GM23338 (cell line): ENCODE data around the gene ZNF438. TPM values are rescaled to one million over a fixed set of nuclear protein-coding genes. Genes with fewer than 3 reads are reported as not detected.

Source experiments
- ATAC-seq: fragments of 200-7000 bp; cut with Tn5 transposase; 3 replicates; pipeline ENCODE4 v1.9.1; 2020
- DNase-seq: peaks from one replicate; pipeline ENCODE4 v3.0.0-alpha.2; 2015; ENCODE audit warnings: low spot score
- H2AFZ ChIP-seq: fragments of 200-600 bp; sonication (generic); 2 replicates; pipeline ENCODE4 v1.8.0; 2016; ENCODE audit warnings: antibody characterized with exemption, mild to moderate bottlenecking, moderate library complexity
- H3F3A ChIP-seq: fragments of 200-600 bp; sonication (generic); replicated peaks from 2 replicates; pipeline ENCODE4 v1.8.0; 2017; ENCODE audit warnings: antibody characterized with exemption, mixed run types, low read depth
- H3K27ac ChIP-seq: fragments of 200-600 bp; sonication (generic); 2 replicates; pipeline ENCODE4 v1.6.1; 2016; ENCODE audit warnings: low read depth
- H3K27me3 ChIP-seq: fragments of 200-600 bp; sonication (generic); 2 replicates; pipeline ENCODE4 v1.8.0; 2016; ENCODE audit warnings: mild to moderate bottlenecking, mixed run types, moderate library complexity; ENCODE audit not compliant: insufficient read depth
- H3K36me3 ChIP-seq: fragments of 200-600 bp; sonication (generic); 2 replicates; pipeline ENCODE4 v1.8.0; 2016; ENCODE audit warnings: mild to moderate bottlenecking; ENCODE audit not compliant: insufficient read depth
- H3K4me1 ChIP-seq: fragments of 200-600 bp; sonication (generic); 2 replicates; pipeline ENCODE4 v1.8.0; 2016; ENCODE audit warnings: mild to moderate bottlenecking, moderate library complexity; ENCODE audit not compliant: insufficient read depth
- H3K4me2 ChIP-seq: fragments of 200-600 bp; sonication (generic); 2 replicates; pipeline ENCODE4 v1.7.1; 2017; ENCODE audit warnings: mixed run types
- H3K4me3 ChIP-seq: fragments of 200-600 bp; sonication (generic); 2 replicates; pipeline ENCODE4 v1.6.1; 2016; ENCODE audit warnings: mixed run types
- H3K79me2 ChIP-seq: fragments of 200-600 bp; sonication (generic); replicated peaks from 2 replicates; pipeline ENCODE4 v1.8.0; 2017; ENCODE audit warnings: mild to moderate bottlenecking; ENCODE audit not compliant: insufficient read depth
- H3K9me2 ChIP-seq: fragments of 200-600 bp; sonication (generic); 2 replicates; pipeline ENCODE4 v1.8.0; 2017; ENCODE audit not compliant: insufficient read depth
- H4K20me1 ChIP-seq: fragments of 200-600 bp; sonication (generic); replicated peaks from 2 replicates; pipeline ENCODE4 v1.8.0; 2017; ENCODE audit warnings: mild to moderate bottlenecking; ENCODE audit not compliant: insufficient read depth
- H3K27ac Mint-ChIP-seq: 2 replicates; pipeline ENCODE4 v1.8.0; 2020; ENCODE audit warnings: inconsistent platforms, mild to moderate bottlenecking, moderate library complexity, mixed read lengths
- H3K27me3 Mint-ChIP-seq: 3 replicates; pipeline ENCODE4 v1.8.0; 2022; ENCODE audit warnings: low read depth, mild to moderate bottlenecking, moderate library complexity, mixed read lengths, inconsistent platforms; ENCODE audit not compliant: insufficient read depth, poor library complexity
- H3K36me3 Mint-ChIP-seq: 3 replicates; pipeline ENCODE4 v1.8.0; 2021; ENCODE audit warnings: low read depth, mild to moderate bottlenecking, inconsistent platforms, moderate library complexity, mixed read lengths
- H3K4me1 Mint-ChIP-seq: 3 replicates; pipeline ENCODE4 v1.8.0; 2020; ENCODE audit warnings: mild to moderate bottlenecking, inconsistent platforms, mixed read lengths
- H3K4me3 Mint-ChIP-seq: 3 replicates; pipeline ENCODE4 v1.8.0; 2021; ENCODE audit warnings: moderate library complexity, mild to moderate bottlenecking, inconsistent platforms, mixed read lengths
- H3K9me3 Mint-ChIP-seq: 3 replicates; pipeline ENCODE4 v1.8.0; 2020; ENCODE audit warnings: moderate library complexity, mild to moderate bottlenecking, inconsistent platforms, mixed read lengths
- CREB1 ChIP-seq: fragments of 250-450 bp; sonication (Bioruptor Pico); IDR thresholded peaks from 2 replicates; pipeline ENCODE4 v1.5.0; 2020; ENCODE audit warnings: low read depth, mild to moderate bottlenecking, moderate library complexity
- CTCF ChIP-seq, 2 experiments: fragments of 200-600 bp in 1 of 2; sonication (generic) in 1 of 2; conservative IDR thresholded peaks; 2 replicates each; pipeline versions ENCODE4 v1.5.1 to v1.6.1; 2016 to 2017; ENCODE audit warnings: antibody characterized with exemption in 2 of 2, low read depth in 2 of 2, mild to moderate bottlenecking in 2 of 2, moderate library complexity in 1 of 2
- ETS1 ChIP-seq: IDR thresholded peaks from 2 replicates; pipeline ENCODE4 v1.6.1; 2016; ENCODE audit warnings: antibody characterized with exemption
- EZH2 ChIP-seq: fragments of 200-600 bp; sonication (generic); IDR thresholded peaks from one replicate; pipeline ENCODE4 v1.8.0; 2017; ENCODE audit warnings: antibody characterized with exemption, mild to moderate bottlenecking, low read depth; ENCODE audit not compliant: unreplicated experiment
- EZH2phosphoT487 ChIP-seq: fragments of 200-600 bp; sonication (generic); IDR thresholded peaks from one replicate; pipeline ENCODE4 v1.8.1; 2018; ENCODE audit warnings: antibody characterized with exemption; ENCODE audit not compliant: unreplicated experiment
- JUNB ChIP-seq: IDR thresholded peaks from one replicate; pipeline ENCODE4 v1.6.1; 2016; ENCODE audit warnings: antibody characterized with exemption; ENCODE audit not compliant: unreplicated experiment
- NANOG ChIP-seq: IDR thresholded peaks from 2 replicates; pipeline ENCODE4 v1.6.1; 2016; ENCODE audit warnings: antibody characterized with exemption, borderline replicate concordance
- POLR2AphosphoS5 ChIP-seq: IDR thresholded peaks from 2 replicates; pipeline ENCODE4 v1.6.1; 2016; ENCODE audit warnings: antibody characterized with exemption, low read depth
- STAT1 ChIP-seq: IDR thresholded peaks from one replicate; pipeline ENCODE4 v1.6.1; 2016; ENCODE audit warnings: antibody characterized with exemption; ENCODE audit not compliant: unreplicated experiment
- ZNF114 ChIP-seq: fragments of 250-450 bp; sonication (Bioruptor Pico); IDR thresholded peaks from 2 replicates; pipeline ENCODE4 v1.5.0; 2020; ENCODE audit warnings: mild to moderate bottlenecking, moderate library complexity
- ZNF331 ChIP-seq: fragments of 250-450 bp; sonication (Bioruptor Pico); IDR thresholded peaks from 2 replicates; pipeline ENCODE4 v1.5.0; 2020; ENCODE audit warnings: low read depth, mild to moderate bottlenecking, moderate library complexity
- polyA plus RNA-seq: library from polyadenylated mRNA; unstranded; fragments of >200 nt; fragmentation: Nextera tagmentation; extraction: Ambion mirVana; gene quantifications from 2 replicates; pipeline ENCODE4 v1.2.1, GENCODE V29; 2016
- total RNA-seq: library from RNA; depleted of rRNA; stranded (reverse); fragments of >200 nt; shearing (Covaris generic); gene quantifications from 2 replicates; pipeline ENCODE4 v1.2.3, GENCODE V29; 2014
- TF ChIP-seq, protein P1 (sequence below): IDR thresholded peaks from one replicate; pipeline ENCODE4 v1.6.1; 2018; ENCODE audit warnings: antibody characterized with exemption; ENCODE audit not compliant: unreplicated experiment

Gene ZNF438
- total and polyA plus RNA-seq, 2 experiments from 2014 or later = 0.91 to 0.94 TPM

DNA sequence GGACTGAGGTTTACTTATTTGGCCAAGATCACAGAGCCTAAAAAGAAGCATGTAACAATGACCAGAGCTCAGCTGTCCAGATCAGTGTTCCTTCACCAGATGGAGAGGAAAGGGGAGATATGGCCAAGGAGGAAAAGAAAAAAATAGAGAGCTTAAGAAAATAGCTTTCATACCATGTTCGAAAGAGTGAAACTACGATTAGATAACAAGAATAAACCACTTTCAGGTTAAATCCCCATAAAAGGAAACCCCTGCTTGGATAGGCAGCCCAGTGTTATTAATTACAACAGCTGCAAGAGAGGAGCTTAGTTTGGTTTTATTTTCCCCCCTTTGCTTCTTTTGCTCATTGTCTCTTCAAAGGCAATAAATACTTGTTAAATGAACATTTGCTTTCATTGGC, 160.8 kb downstream of the ZNF438 start:
- ATAC-seq (no peak), DNase-seq (no peak)
- H3K79me2 ChIP-seq = no peaks in the 10 kb centered on the region
- Mint-ChIP-seq H3K4me3 (no peak overlapping the region), H3K9me3 (no peaks in the 10 kb centered on the region), H3K36me3 (no peaks in the 10 kb centered on the region), H3K27ac (no peak overlapping the region), H3K27me3 (no peaks in the 10 kb centered on the region), H3K4me1 (peaks cover 7% of the 10 kb centered on the region; the same call in 2 of the 3 replicates)
- no peaks in the 10 kb centered on the region for H3K27me3 ChIP-seq
- TF ChIP-seq JUNB (no peak), ZNF114 (no peak), POLR2AphosphoS5 (no peak), EZH2phosphoT487 (no peak)
- TF ChIP-seq, protein P1, sequence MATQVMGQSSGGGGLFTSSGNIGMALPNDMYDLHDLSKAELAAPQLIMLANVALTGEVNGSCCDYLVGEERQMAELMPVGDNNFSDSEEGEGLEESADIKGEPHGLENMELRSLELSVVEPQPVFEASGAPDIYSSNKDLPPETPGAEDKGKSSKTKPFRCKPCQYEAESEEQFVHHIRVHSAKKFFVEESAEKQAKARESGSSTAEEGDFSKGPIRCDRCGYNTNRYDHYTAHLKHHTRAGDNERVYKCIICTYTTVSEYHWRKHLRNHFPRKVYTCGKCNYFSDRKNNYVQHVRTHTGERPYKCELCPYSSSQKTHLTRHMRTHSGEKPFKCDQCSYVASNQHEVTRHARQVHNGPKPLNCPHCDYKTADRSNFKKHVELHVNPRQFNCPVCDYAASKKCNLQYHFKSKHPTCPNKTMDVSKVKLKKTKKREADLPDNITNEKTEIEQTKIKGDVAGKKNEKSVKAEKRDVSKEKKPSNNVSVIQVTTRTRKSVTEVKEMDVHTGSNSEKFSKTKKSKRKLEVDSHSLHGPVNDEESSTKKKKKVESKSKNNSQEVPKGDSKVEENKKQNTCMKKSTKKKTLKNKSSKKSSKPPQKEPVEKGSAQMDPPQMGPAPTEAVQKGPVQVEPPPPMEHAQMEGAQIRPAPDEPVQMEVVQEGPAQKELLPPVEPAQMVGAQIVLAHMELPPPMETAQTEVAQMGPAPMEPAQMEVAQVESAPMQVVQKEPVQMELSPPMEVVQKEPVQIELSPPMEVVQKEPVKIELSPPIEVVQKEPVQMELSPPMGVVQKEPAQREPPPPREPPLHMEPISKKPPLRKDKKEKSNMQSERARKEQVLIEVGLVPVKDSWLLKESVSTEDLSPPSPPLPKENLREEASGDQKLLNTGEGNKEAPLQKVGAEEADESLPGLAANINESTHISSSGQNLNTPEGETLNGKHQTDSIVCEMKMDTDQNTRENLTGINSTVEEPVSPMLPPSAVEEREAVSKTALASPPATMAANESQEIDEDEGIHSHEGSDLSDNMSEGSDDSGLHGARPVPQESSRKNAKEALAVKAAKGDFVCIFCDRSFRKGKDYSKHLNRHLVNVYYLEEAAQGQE = no peak
- no peak overlapping the region for H3K4me2 ChIP-seq
- no peak overlapping the region for H3K27ac ChIP-seq
- no peaks in the 10 kb centered on the region for H3K9me2 ChIP-seq
- H3F3A ChIP-seq = no peaks in the 10 kb centered on the region
- H3K4me3 ChIP-seq = no peak overlapping the region
- H2AFZ ChIP-seq = no peak overlapping the region
- no peaks in the 10 kb centered on the region for H3K36me3 ChIP-seq
- peaks cover 4% of the 10 kb centered on the region; the same call in 1 of the 2 replicates for H3K4me1 ChIP-seq
- H4K20me1 ChIP-seq = no peaks in the 10 kb centered on the region

- no peak overlapping the region for H3K4me3 Mint-ChIP-seq
- no peak for TF ChIP-seq JUNB
- TF ChIP-seq ETS1 = no peak
- no peak for TF ChIP-seq STAT1
- no peak for TF ChIP-seq ZNF331 (CRISPR knock-in tag)
- TF ChIP-seq CTCF (conservative IDR thresholded peaks at IDR 0.05; ENCODE audit: low read depth in 2 of 2) = no peak
- no peak for TF ChIP-seq ZNF114
- TF ChIP-seq EZH2 = no peak
- no peak for TF ChIP-seq CREB1 (CRISPR knock-in tag)
- TF ChIP-seq, protein P1 = no peak
- no peak for TF ChIP-seq POLR2AphosphoS5
- no peak for TF ChIP-seq NANOG
- TF ChIP-seq EZH2phosphoT487 = no peak
These were observed 162.1 kb downstream of the ZNF438 start for GRCh38 chr10:30869566-30869965.

More at GRCh38 chr10:30869566-30869965, 162.1 kb downstream of the ZNF438 start:
- Mint-ChIP-seq H3K36me3 (no peaks in the 10 kb centered on the region), H3K27ac (no peak overlapping the region), H3K9me3 (no peaks in the 10 kb centered on the region), H3K4me1 (peaks cover 7% of the 10 kb centered on the region; the same call in 2 of the 3 replicates), H3K27me3 (no peaks in the 10 kb centered on the region)
- no peak overlapping the region for H2AFZ ChIP-seq
- H3K27me3 ChIP-seq = no peaks in the 10 kb centered on the region
- no peaks in the 10 kb centered on the region for H3K79me2 ChIP-seq
- H3K4me2 ChIP-seq = no peak overlapping the region
- H4K20me1 ChIP-seq = no peaks in the 10 kb centered on the region
- H3K27ac ChIP-seq = no peak overlapping the region
- H3K4me3 ChIP-seq = no peak overlapping the region
- H3K9me2 ChIP-seq = no peaks in the 10 kb centered on the region
- ATAC-seq (no peak), DNase-seq (no peak)
- no peaks in the 10 kb centered on the region for H3F3A ChIP-seq
- no peaks in the 10 kb centered on the region for H3K36me3 ChIP-seq
- H3K4me1 ChIP-seq = peaks cover 4% of the 10 kb centered on the region; the same call in 1 of the 2 replicates
